Chondrocyte (in vitro differentiated cells): Measurements from ENCODE around the gene IL25. TPM values are rescaled to one million over a fixed set of nuclear protein-coding genes. Genes with fewer than 3 reads are reported as not detected.
"Not testable (repeated sequence)": the region's sequence is repeated elsewhere in the genome, so short reads cannot be mapped to it uniquely, and the experiment has no call there.

Experiments
- DNase-seq: peaks from one replicate; pipeline ENCODE4 v3.0.0; 2021; ENCODE audit warnings: mixed read lengths, low spot score
- H3K27ac Mint-ChIP-seq: one replicate; pipeline ENCODE4 v1.8.0; 2021; ENCODE audit warnings: mild to moderate bottlenecking, moderate library complexity, mixed read lengths; ENCODE audit not compliant: unreplicated experiment
- H3K27me3 Mint-ChIP-seq: 2 replicates; pipeline ENCODE4 v1.8.0; 2021; ENCODE audit warnings: low read depth, mixed read lengths
- H3K36me3 Mint-ChIP-seq: 2 replicates; pipeline ENCODE4 v1.8.0; 2021; ENCODE audit warnings: low read depth, mixed read lengths
- H3K4me1 Mint-ChIP-seq: 2 replicates; pipeline ENCODE4 v1.8.0; 2021; ENCODE audit warnings: low read depth, mild to moderate bottlenecking, mixed read lengths
- H3K4me3 Mint-ChIP-seq: one replicate; pipeline ENCODE4 v1.8.0; 2021; ENCODE audit warnings: mild to moderate bottlenecking, moderate library complexity, mixed read lengths; ENCODE audit not compliant: unreplicated experiment
- H3K9me3 Mint-ChIP-seq: 2 replicates; pipeline ENCODE4 v1.8.0; 2021; ENCODE audit warnings: low read depth, mixed read lengths
- CTCF ChIP-seq: fragments of 200-600 bp; sonication (generic); IDR thresholded peaks from 2 replicates; pipeline ENCODE4 v1.5.0; 2021; ENCODE audit warnings: antibody characterized with exemption, mild to moderate bottlenecking, moderate library complexity
- total RNA-seq: library from RNA; stranded (reverse); gene quantifications from 3 replicates; pipeline ENCODE4 v1.2.1, GENCODE V29; 2021

The IL25 gene
- total RNA-seq, 1 donor from 2014 or later, result not detected

GRCh38 chr14:23382731-23383440 lies 10.3 kb downstream of the IL25 start:
- no peak overlapping the region for H3K27ac Mint-ChIP-seq

DNA sequence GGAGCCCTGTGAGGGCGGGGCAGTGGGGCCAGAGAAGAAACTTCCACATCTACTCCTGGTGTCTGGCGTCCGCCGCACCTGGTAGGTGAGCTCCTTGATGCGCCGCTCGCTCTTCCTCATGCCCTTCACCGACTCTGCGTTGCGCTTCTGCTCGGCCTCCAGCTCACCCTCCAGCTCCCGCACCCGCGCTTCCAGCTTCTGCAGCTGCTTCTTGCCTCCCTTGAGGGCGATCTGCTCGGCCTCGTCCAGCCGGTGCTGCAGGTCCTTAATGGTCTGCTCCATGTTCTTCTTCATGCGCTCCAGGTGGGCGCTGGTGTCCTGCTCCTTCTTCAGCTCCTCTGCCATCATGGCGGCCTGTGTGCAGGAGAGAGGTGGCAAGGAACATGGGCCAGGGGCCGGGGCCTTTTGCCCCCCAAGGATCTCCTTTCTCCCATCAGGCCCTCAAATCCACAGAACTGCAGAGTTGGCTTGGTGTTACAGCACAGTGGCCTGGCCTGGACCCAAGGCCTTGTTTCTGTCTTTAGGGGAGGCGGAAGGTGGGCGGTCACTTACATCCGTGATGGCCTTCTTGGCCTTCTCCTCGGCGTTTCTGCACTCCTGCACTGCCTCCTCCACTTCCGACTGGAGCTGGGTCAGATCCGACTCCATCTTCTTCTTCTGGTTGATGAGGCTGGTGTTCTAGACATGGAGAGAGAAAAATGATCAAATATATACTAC lies 11.9 kb downstream of the IL25 start:
- H3K27ac Mint-ChIP-seq, result no peak overlapping the region
- H3K36me3 Mint-ChIP-seq, result no peaks in the 10 kb centered on the region
- peaks cover 58% of the 10 kb centered on the region for H3K27me3 Mint-ChIP-seq
- H3K4me1 Mint-ChIP-seq, result no peaks in the 10 kb centered on the region
- no peak for TF ChIP-seq CTCF
- H3K9me3 Mint-ChIP-seq, result no peaks in the 10 kb centered on the region
- DNase-seq, result no peak
- H3K4me3 Mint-ChIP-seq, result no peak overlapping the region

More at GRCh38 chr14:23382731-23383440, 10.3 kb downstream of the IL25 start:
- Mint-ChIP-seq H3K4me1 (no peaks in the 10 kb centered on the region), H3K27me3 (peaks cover 58% of the 10 kb centered on the region), H3K4me3 (no peak overlapping the region), H3K9me3 (no peaks in the 10 kb centered on the region), H3K36me3 (no peaks in the 10 kb centered on the region)
- peak; percentile 50 for DNase-seq
- TF ChIP-seq CTCF, result no peak

DNA sequence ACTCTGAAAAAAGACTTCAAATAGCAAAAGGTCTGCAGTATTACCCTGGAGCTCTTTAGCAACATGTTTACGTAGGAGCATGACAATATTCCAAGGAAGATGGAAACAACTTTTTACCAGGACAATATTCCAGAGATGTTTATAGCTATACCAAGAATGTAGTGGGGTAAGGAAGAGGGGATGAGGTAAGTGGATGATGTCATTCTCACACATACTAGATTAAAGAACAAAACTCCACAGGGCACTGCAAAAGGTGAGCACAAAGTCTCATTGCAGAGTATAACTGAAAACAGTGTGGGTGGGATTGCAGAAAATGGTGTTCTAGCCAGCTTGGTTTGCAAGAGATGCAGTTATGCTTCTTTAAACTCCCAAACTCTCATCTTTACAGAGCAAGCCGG lies 12.6 kb downstream of the IL25 start:
- Mint-ChIP-seq H3K4me3 (no peak overlapping the region), H3K27me3 (peaks cover 59% of the 10 kb centered on the region), H3K4me1 (no peaks in the 10 kb centered on the region), H3K9me3 (no peaks in the 10 kb centered on the region), H3K36me3 (no peaks in the 10 kb centered on the region), H3K27ac (no peak overlapping the region)
- no peak for DNase-seq
- no peak for TF ChIP-seq CTCF

- H3K4me3 Mint-ChIP-seq, result no peak overlapping the region
- H3K9me3 Mint-ChIP-seq, result no peaks in the 10 kb centered on the region
- TF ChIP-seq CTCF, result no peak
- H3K27me3 Mint-ChIP-seq, result peaks cover 58% of the 10 kb centered on the region
- H3K27ac Mint-ChIP-seq, result no peak overlapping the region
- no peaks in the 10 kb centered on the region for H3K36me3 Mint-ChIP-seq
- no peaks in the 10 kb centered on the region for H3K4me1 Mint-ChIP-seq
- no peak for DNase-seq
Observed at GRCh38 chr14:23385642-23386265, 13.1 kb downstream of the IL25 start.

GRCh38 chr14:23386266-23386657 lies 13.7 kb downstream of the IL25 start:
- H3K27me3 Mint-ChIP-seq, result peaks cover 58% of the 10 kb centered on the region
- not testable (repeated sequence) for H3K36me3 Mint-ChIP-seq, H3K4me3 Mint-ChIP-seq, H3K4me1 Mint-ChIP-seq, H3K9me3 Mint-ChIP-seq, H3K27ac Mint-ChIP-seq, DNase-seq
